Measurements from ENCODE around the gene OR6X1. TPM values are rescaled to one million over a fixed set of nuclear protein-coding genes. Genes with fewer than 3 reads are reported as not detected.
"Not testable (repeated sequence)": the region's sequence is repeated elsewhere in the genome, so short reads cannot be mapped to it uniquely, and the experiment has no call there.

OR6X1 gene
- total and polyA plus RNA-seq, 4 donors: not detected

- ATAC-seq (ENCODE audit: insufficient read depth, low FRiP score) (no peak), DNase-seq (no peak)
- H3K27me3 ChIP-seq (ENCODE audit: control insufficient read depth in 3 of 3, insufficient read depth in 3 of 3, low read length in 2 of 3): peaks cover 0 to 2% (median 0%) of the 10 kb centered on the region in 3 donors
- H3K9me3 ChIP-seq (ENCODE audit: control insufficient read depth in 4 of 4, insufficient read depth in 3 of 4, low read length in 3 of 4): no peaks in the 10 kb centered on the region
- H3K4me1 ChIP-seq (ENCODE audit: control insufficient read depth in 5 of 5, insufficient read depth in 5 of 5, low read length in 5 of 5): no peaks in the 10 kb centered on the region
- no peak for TF ChIP-seq CTCF (IDR thresholded peaks at IDR 0.05; ENCODE audit: control extremely low read depth, extremely low read depth)
- no peak overlapping the region for H3K9ac ChIP-seq (ENCODE audit: insufficient read depth in 1 of 2, low read length in 2 of 2)
- no peak overlapping the region for H3K27ac ChIP-seq (ENCODE audit: low read depth in 1 of 2, low read length in 1 of 2)
- no peak overlapping the region for H3K4me3 ChIP-seq
- no peaks in the 10 kb centered on the region for H3K36me3 ChIP-seq (ENCODE audit: control insufficient read depth in 4 of 4, insufficient read depth in 4 of 4, low read length in 4 of 4)
- 90 to 92% methylated on average over 4 of the region's 4 CpGs for WGBS, 2 donors
Observed at GRCh38 chr11:123718469-123718868, 35.8 kb downstream of the OR6X1 start.

- H3K27me3 ChIP-seq (ENCODE audit: control insufficient read depth in 3 of 3, insufficient read depth in 3 of 3, low read length in 2 of 3): peaks cover 0 to 2% (median 0%) of the 10 kb centered on the region in 3 donors
- no peak for TF ChIP-seq CTCF (IDR thresholded peaks at IDR 0.05; ENCODE audit: control extremely low read depth, extremely low read depth)
- no peaks in the 10 kb centered on the region for H3K36me3 ChIP-seq (ENCODE audit: control insufficient read depth in 4 of 4, insufficient read depth in 4 of 4, low read length in 4 of 4)
- 88% methylated on average over 2 of the region's 2 CpGs for WGBS, 2 donors
- no peaks in the 10 kb centered on the region for H3K9me3 ChIP-seq (ENCODE audit: control insufficient read depth in 4 of 4, insufficient read depth in 3 of 4, low read length in 3 of 4)
- no peak for DNase-seq
- H3K4me3 ChIP-seq: no peak overlapping the region
- H3K9ac ChIP-seq (ENCODE audit: insufficient read depth in 1 of 2, low read length in 2 of 2): no peak overlapping the region
- H3K27ac ChIP-seq (ENCODE audit: low read depth in 1 of 2, low read length in 1 of 2): no peak overlapping the region
- ATAC-seq (ENCODE audit: insufficient read depth, low FRiP score): no peak
- no peaks in the 10 kb centered on the region for H3K4me1 ChIP-seq (ENCODE audit: control insufficient read depth in 5 of 5, insufficient read depth in 5 of 5, low read length in 5 of 5)
Observed at GRCh38 chr11:123718063-123718462, 36.3 kb downstream of the OR6X1 start.

- H3K4me1 ChIP-seq (ENCODE audit: control insufficient read depth in 5 of 5, insufficient read depth in 5 of 5, low read length in 5 of 5); ATAC-seq (ENCODE audit: insufficient read depth, low FRiP score); H3K27ac ChIP-seq (ENCODE audit: low read depth in 1 of 2, low read length in 1 of 2); H3K27me3 ChIP-seq (ENCODE audit: control insufficient read depth in 3 of 3, insufficient read depth in 3 of 3, low read length in 2 of 3); H3K9me3 ChIP-seq (ENCODE audit: control insufficient read depth in 4 of 4, insufficient read depth in 3 of 4, low read length in 3 of 4); H3K36me3 ChIP-seq (ENCODE audit: control insufficient read depth in 4 of 4, insufficient read depth in 4 of 4, low read length in 4 of 4); DNase-seq; H3K9ac ChIP-seq (ENCODE audit: insufficient read depth in 1 of 2, low read length in 2 of 2); H3K4me3 ChIP-seq: not testable (repeated sequence)
- WGBS, 2 donors: 85 to 90% methylated on average over 3 of the region's 3 CpGs
Observed at GRCh38 chr11:123712627-123713026, 41.7 kb downstream of the OR6X1 start.

- Histone ChIP-seq H3K27me3 (ENCODE audit: control insufficient read depth in 3 of 3, insufficient read depth in 3 of 3, low read length in 2 of 3) (no peaks in the 10 kb centered on the region), H3K9me3 (ENCODE audit: control insufficient read depth in 4 of 4, insufficient read depth in 3 of 4, low read length in 3 of 4) (no peaks in the 10 kb centered on the region), H3K27ac (ENCODE audit: low read depth in 1 of 2, low read length in 1 of 2) (no peak overlapping the region), H3K36me3 (ENCODE audit: control insufficient read depth in 4 of 4, insufficient read depth in 4 of 4, low read length in 4 of 4) (no peaks in the 10 kb centered on the region), H3K9ac (ENCODE audit: insufficient read depth in 1 of 2, low read length in 2 of 2) (no peak overlapping the region), H3K4me3 (no peak overlapping the region), H3K4me1 (ENCODE audit: control insufficient read depth in 5 of 5, insufficient read depth in 5 of 5, low read length in 5 of 5) (no peaks in the 10 kb centered on the region)
- WGBS, 2 donors: 6 to 10% methylated on average over 8 of the region's 8 CpGs
- peak; percentile 41 for TF ChIP-seq CTCF (IDR thresholded peaks at IDR 0.05; ENCODE audit: control extremely low read depth, extremely low read depth)
- peak; percentile 65 to 83 (median 78) for DNase-seq
- ATAC-seq (ENCODE audit: insufficient read depth, low FRiP score): peak; percentile 53
Observed at GRCh38 chr11:123707606-123708205, 46.6 kb downstream of the OR6X1 start.

Data from lung (tissue), 12 donors.